Neural cell (in vitro differentiated cells): ENCODE data around the gene AZIN2. TPM values are rescaled to one million over a fixed set of nuclear protein-coding genes. Genes with fewer than 3 reads are reported as not detected.

Experiments
- H2AFZ ChIP-seq: fragments of 200-600, 300-800 bp; sonication (generic), shearing (Covaris generic); 2 replicates; pipeline ENCODE4 v1.6.0; 2014; ENCODE audit warnings: low read depth, mild to moderate bottlenecking, antibody characterized with exemption, low read length, moderate library complexity
- H3F3A ChIP-seq: fragments of 200-600 bp; shearing (Covaris generic); 2 replicates; pipeline ENCODE4 v1.6.1; 2016; ENCODE audit warnings: mild to moderate bottlenecking, moderate library complexity, mixed read lengths, antibody characterized with exemption, low read length; ENCODE audit not compliant: insufficient read depth, poor library complexity, severe bottlenecking
- H3K27ac ChIP-seq: fragments of 200-600, 300-800 bp; sonication (generic), shearing (Covaris generic); 2 replicates; pipeline ENCODE4 v1.5.1; 2014; ENCODE audit warnings: mild to moderate bottlenecking, low read length, moderate library complexity
- H3K27me3 ChIP-seq: fragments of 300-800, 200-600 bp; sonication (generic), shearing (Covaris generic); 2 replicates; pipeline ENCODE4 v1.6.0; 2014; ENCODE audit warnings: mild to moderate bottlenecking, low read depth, low read length, moderate library complexity; ENCODE audit not compliant: insufficient read depth
- H3K36me3 ChIP-seq: fragments of 300-800, 200-600 bp; sonication (generic), shearing (Covaris generic); 2 replicates; pipeline ENCODE4 v1.5.1; 2014; ENCODE audit warnings: mild to moderate bottlenecking, antibody characterized with exemption, low read length, moderate library complexity; ENCODE audit not compliant: insufficient read depth
- H3K4me2 ChIP-seq: fragments of 300-800, 200-600 bp; sonication (generic), shearing (Covaris generic); 2 replicates; pipeline ENCODE4 v1.6.0; 2014; ENCODE audit warnings: mild to moderate bottlenecking, low read length
- H3K4me3 ChIP-seq: fragments of 300-800, 200-600 bp; sonication (generic), shearing (Covaris generic); 2 replicates; pipeline ENCODE4 v1.5.1; 2014; ENCODE audit warnings: mild to moderate bottlenecking, low read length, moderate library complexity
- H3K79me2 ChIP-seq: fragments of 200-600 bp; shearing (Covaris generic); replicated peaks from 2 replicates; pipeline ENCODE4 v1.6.0; 2014; ENCODE audit warnings: mild to moderate bottlenecking, low read length, moderate library complexity; ENCODE audit not compliant: insufficient read depth
- H3K9ac ChIP-seq: fragments of 300-800, 200-600 bp; sonication (generic), shearing (Covaris generic); 2 replicates; pipeline ENCODE4 v1.6.1; 2016; ENCODE audit warnings: mild to moderate bottlenecking, low read length, mixed read lengths
- H3K9me2 ChIP-seq: fragments of 200-600 bp; shearing (Covaris generic); 2 replicates; pipeline ENCODE4 v1.6.1; 2016; ENCODE audit warnings: mild to moderate bottlenecking, low read length, mixed read lengths; ENCODE audit not compliant: insufficient read depth
- H3K9me3 ChIP-seq: fragments of 200-600, 300-800 bp; sonication (generic), shearing (Covaris generic); 2 replicates; pipeline ENCODE4 v1.6.1; 2016; ENCODE audit warnings: mild to moderate bottlenecking, mixed run types, low read length, moderate library complexity, mixed read lengths
- H4K20me1 ChIP-seq: fragments of 200-600 bp; shearing (Covaris generic); 2 replicates; pipeline ENCODE4 v1.6.1; 2016; ENCODE audit warnings: mild to moderate bottlenecking, mixed run types; ENCODE audit not compliant: insufficient read depth
- EP300 ChIP-seq: fragments of 450-650 bp; conservative IDR thresholded peaks from 2 replicates; pipeline ENCODE4 v1.6.1; 2014; ENCODE audit warnings: antibody characterized with exemption, mild to moderate bottlenecking, moderate library complexity; ENCODE audit not compliant: poor library complexity, severe bottlenecking
- EZH2 ChIP-seq: fragments of 200-600, 300-800 bp; shearing (Covaris generic), sonication (generic); IDR thresholded peaks from 2 replicates; pipeline ENCODE4 v1.6.1; 2014; ENCODE audit warnings: antibody characterized with exemption, low read length, borderline replicate concordance, mild to moderate bottlenecking; ENCODE audit not compliant: insufficient read depth, poor library complexity, severe bottlenecking
- MXI1 ChIP-seq: fragments of 450-650 bp; conservative IDR thresholded peaks from 2 replicates; pipeline ENCODE4 v1.6.1; 2014; ENCODE audit warnings: antibody characterized with exemption, mild to moderate bottlenecking; ENCODE audit not compliant: poor library complexity, severe bottlenecking
- POLR2AphosphoS5 ChIP-seq: IDR thresholded peaks from 2 replicates; pipeline ENCODE4 v1.6.1; 2012
- RAD21 ChIP-seq: fragments of 450-650 bp; conservative IDR thresholded peaks from 2 replicates; pipeline ENCODE4 v1.6.1; 2014; ENCODE audit warnings: antibody characterized with exemption, mild to moderate bottlenecking, moderate library complexity
- SMC3 ChIP-seq: fragments of 450-650 bp; conservative IDR thresholded peaks from 2 replicates; pipeline ENCODE4 v1.6.1; 2014; ENCODE audit warnings: antibody characterized with exemption, mild to moderate bottlenecking, moderate library complexity; ENCODE audit not compliant: poor library complexity
- TAF1 ChIP-seq: IDR thresholded peaks from 2 replicates; pipeline ENCODE4 v1.6.1; 2012; ENCODE audit warnings: low read depth
- polyA plus RNA-seq: library from polyadenylated mRNA; depleted of rRNA; stranded (reverse); fragments of >200 nt; gene quantifications from 2 replicates; pipeline ENCODE4 v1.2.3, GENCODE V29; 2014
- TF ChIP-seq, protein P1 (sequence below): IDR thresholded peaks from 2 replicates; pipeline ENCODE4 v1.6.1; 2012; ENCODE audit warnings: borderline replicate concordance
- TF ChIP-seq, protein P2 (sequence below): fragments of 450-650 bp; IDR thresholded peaks from 2 replicates; pipeline ENCODE4 v1.5.1; 2014; ENCODE audit warnings: antibody characterized with exemption, mild to moderate bottlenecking, moderate library complexity; ENCODE audit not compliant: poor library complexity, severe bottlenecking

The AZIN2 gene
- polyA plus RNA-seq, 1 donor from 2014 or later, result 22.7 TPM

GRCh38 chr1:33149453-33150190 is 68.7 kb downstream of the AZIN2 start:
- Histone ChIP-seq H3K9ac (no peak overlapping the region), H2AFZ (no peak overlapping the region), H4K20me1 (no peaks in the 10 kb centered on the region), H3F3A (no peaks in the 10 kb centered on the region), H3K9me2 (no peaks in the 10 kb centered on the region), H3K9me3 (no peaks in the 10 kb centered on the region), H3K4me2 (no peak overlapping the region), H3K4me3 (no peak overlapping the region), H3K79me2 (no peaks in the 10 kb centered on the region), H3K27me3 (no peaks in the 10 kb centered on the region), H3K36me3 (no peaks in the 10 kb centered on the region), H3K27ac (no peak overlapping the region)
- TF ChIP-seq MXI1 (no peak), TAF1 (no peak), POLR2AphosphoS5 (no peak), RAD21 (no peak), EZH2 (no peak), EP300 (no peak), SMC3 (no peak)
- TF ChIP-seq, protein P1, sequence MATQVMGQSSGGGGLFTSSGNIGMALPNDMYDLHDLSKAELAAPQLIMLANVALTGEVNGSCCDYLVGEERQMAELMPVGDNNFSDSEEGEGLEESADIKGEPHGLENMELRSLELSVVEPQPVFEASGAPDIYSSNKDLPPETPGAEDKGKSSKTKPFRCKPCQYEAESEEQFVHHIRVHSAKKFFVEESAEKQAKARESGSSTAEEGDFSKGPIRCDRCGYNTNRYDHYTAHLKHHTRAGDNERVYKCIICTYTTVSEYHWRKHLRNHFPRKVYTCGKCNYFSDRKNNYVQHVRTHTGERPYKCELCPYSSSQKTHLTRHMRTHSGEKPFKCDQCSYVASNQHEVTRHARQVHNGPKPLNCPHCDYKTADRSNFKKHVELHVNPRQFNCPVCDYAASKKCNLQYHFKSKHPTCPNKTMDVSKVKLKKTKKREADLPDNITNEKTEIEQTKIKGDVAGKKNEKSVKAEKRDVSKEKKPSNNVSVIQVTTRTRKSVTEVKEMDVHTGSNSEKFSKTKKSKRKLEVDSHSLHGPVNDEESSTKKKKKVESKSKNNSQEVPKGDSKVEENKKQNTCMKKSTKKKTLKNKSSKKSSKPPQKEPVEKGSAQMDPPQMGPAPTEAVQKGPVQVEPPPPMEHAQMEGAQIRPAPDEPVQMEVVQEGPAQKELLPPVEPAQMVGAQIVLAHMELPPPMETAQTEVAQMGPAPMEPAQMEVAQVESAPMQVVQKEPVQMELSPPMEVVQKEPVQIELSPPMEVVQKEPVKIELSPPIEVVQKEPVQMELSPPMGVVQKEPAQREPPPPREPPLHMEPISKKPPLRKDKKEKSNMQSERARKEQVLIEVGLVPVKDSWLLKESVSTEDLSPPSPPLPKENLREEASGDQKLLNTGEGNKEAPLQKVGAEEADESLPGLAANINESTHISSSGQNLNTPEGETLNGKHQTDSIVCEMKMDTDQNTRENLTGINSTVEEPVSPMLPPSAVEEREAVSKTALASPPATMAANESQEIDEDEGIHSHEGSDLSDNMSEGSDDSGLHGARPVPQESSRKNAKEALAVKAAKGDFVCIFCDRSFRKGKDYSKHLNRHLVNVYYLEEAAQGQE, result no peak
- TF ChIP-seq, protein P2, sequence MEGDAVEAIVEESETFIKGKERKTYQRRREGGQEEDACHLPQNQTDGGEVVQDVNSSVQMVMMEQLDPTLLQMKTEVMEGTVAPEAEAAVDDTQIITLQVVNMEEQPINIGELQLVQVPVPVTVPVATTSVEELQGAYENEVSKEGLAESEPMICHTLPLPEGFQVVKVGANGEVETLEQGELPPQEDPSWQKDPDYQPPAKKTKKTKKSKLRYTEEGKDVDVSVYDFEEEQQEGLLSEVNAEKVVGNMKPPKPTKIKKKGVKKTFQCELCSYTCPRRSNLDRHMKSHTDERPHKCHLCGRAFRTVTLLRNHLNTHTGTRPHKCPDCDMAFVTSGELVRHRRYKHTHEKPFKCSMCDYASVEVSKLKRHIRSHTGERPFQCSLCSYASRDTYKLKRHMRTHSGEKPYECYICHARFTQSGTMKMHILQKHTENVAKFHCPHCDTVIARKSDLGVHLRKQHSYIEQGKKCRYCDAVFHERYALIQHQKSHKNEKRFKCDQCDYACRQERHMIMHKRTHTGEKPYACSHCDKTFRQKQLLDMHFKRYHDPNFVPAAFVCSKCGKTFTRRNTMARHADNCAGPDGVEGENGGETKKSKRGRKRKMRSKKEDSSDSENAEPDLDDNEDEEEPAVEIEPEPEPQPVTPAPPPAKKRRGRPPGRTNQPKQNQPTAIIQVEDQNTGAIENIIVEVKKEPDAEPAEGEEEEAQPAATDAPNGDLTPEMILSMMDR, result no peak

DNA sequence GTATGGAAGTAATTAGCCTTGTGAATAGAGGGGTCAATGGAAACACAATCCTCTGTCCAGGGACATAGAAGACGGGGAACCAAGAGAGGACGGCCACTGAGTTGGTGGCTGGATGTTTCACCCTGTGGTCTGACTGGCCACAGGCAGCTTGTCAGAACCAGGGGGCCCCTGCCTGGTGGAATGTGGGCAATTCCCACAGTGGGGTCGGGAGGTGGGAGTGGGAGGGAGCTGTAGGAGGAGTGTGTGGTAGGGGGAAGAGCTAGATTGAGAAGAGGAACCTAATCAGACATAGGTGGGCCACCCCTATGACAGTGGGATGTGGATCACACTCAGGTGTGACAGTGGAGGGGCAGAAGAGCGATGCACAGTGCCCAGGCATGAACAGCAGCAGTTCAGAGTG is 69.6 kb downstream of the AZIN2 start:
- no peaks in the 10 kb centered on the region for H3K36me3 ChIP-seq

More for the DNA sequence above, 69.6 kb downstream of the AZIN2 start:
- H3K4me3 ChIP-seq, result no peak overlapping the region
- no peaks in the 10 kb centered on the region for H3F3A ChIP-seq
- no peak overlapping the region for H2AFZ ChIP-seq
- no peaks in the 10 kb centered on the region for H3K9me3 ChIP-seq
- H3K4me2 ChIP-seq, result no peak overlapping the region
- no peak overlapping the region for H3K27ac ChIP-seq
- no peaks in the 10 kb centered on the region for H3K9me2 ChIP-seq
- H3K9ac ChIP-seq, result no peak overlapping the region
- H3K27me3 ChIP-seq, result no peaks in the 10 kb centered on the region
- H3K79me2 ChIP-seq, result no peaks in the 10 kb centered on the region
- no peaks in the 10 kb centered on the region for H4K20me1 ChIP-seq
- TF ChIP-seq, protein P2, result no peak
- TF ChIP-seq MXI1 (no peak), EP300 (no peak), TAF1 (no peak), EZH2 (no peak), SMC3 (no peak), RAD21 (no peak)
- TF ChIP-seq, protein P1, result no peak
